HCT116 (cell line): ENCODE measurements around the gene HBP1. TPM values are rescaled to one million over a fixed set of nuclear protein-coding genes. Genes with fewer than 3 reads are reported as not detected.
A peak's percentile ranks its signal among the peaks of the same experiment; 100 is the strongest.

ENCODE experiments used
- ATAC-seq: fragments of 200-7000 bp; cut with Tn5 transposase; 2 replicates; pipeline ENCODE4 v1.9.1; 2020; ENCODE audit warnings: mild to moderate bottlenecking, moderate library complexity
- BruUV-seq: library from RNA; stranded (reverse); fragments of 400-500 nt; replicated peaks from 2 replicates; lab custom pipeline; 2021; lab: Mats Ljungman, UMichigan
- CTCF ChIA-PET: fragments of 300-600 bp; sonication (Branson Sonifier 250); formaldehyde crosslinking; loops from one replicate; lab custom pipeline; 2021; ENCODE audit warnings: antibody characterized with exemption; lab: Charles Lee
- POLR2A ChIA-PET: fragments of 300-600, 350-600 bp; sonication (Branson Sonifier 250); formaldehyde crosslinking; loops from one replicate; lab custom pipeline; 2021; ENCODE audit warnings: antibody characterized with exemption; lab: Charles Lee
- RAD21 ChIA-PET, 2 experiments: fragments of 300-600 bp; sonication (Branson Sonifier 250); formaldehyde crosslinking; loops; one replicate each; lab custom pipeline; 2023; ENCODE audit warnings: low total read pairs in 2 of 2; ENCODE audit not compliant: uncharacterized antibody in 2 of 2, unreplicated experiment in 2 of 2, low non-redundant PET in 1 of 2; lab: Charles Lee
- DNase-seq: peaks from one replicate; pipeline ENCODE4 v3.0.0-alpha.2; 2010; ENCODE audit warnings: low read depth, low spot score
- H2AFZ ChIP-seq: fragments of 200-600 bp; shearing (Covaris generic), sonication (generic); 2 replicates; pipeline ENCODE4 v1.6.1; 2017; ENCODE audit warnings: low read depth, mixed run types, mixed read lengths, antibody characterized with exemption, low read length; ENCODE audit not compliant: poor library complexity, severe bottlenecking
- H3K27ac ChIP-seq: 2 replicates; pipeline ENCODE4 v1.5.1; 2012; ENCODE audit warnings: low read depth, low read length
- H3K27me3 ChIP-seq: fragments of 200-600 bp; sonication (generic); 2 replicates; pipeline ENCODE4 v1.6.1; 2016; ENCODE audit warnings: mixed run types, low read length, mixed read lengths; ENCODE audit not compliant: insufficient read depth
- H3K36me3 ChIP-seq, 2 experiments: fragments of 200-500 bp in 1 of 2; fragments of 200-600 bp in 1 of 2; sonication (Bioruptor generic) in 1 of 2; sonication (generic) in 1 of 2; 2 replicates each; pipeline versions ENCODE4 v1.5.1 to v1.6.1; 2014 to 2016; ENCODE audit warnings: low read length in 2 of 2, inconsistent platforms in 1 of 2, mixed read lengths in 1 of 2, mixed run types in 1 of 2; ENCODE audit not compliant: insufficient read depth in 2 of 2, control insufficient read depth in 1 of 2
- H3K4me1 ChIP-seq, 2 experiments: fragments of 200-600 bp in 1 of 2; sonication (generic) in 1 of 2; 2 replicates each; pipeline versions ENCODE4 v1.5.1 to v1.6.1; 2012 to 2017; ENCODE audit warnings: low read length in 2 of 2, inconsistent platforms in 1 of 2, mild to moderate bottlenecking in 1 of 2, mixed read lengths in 1 of 2, mixed run types in 1 of 2, moderate library complexity in 1 of 2; ENCODE audit not compliant: insufficient read depth in 2 of 2, control insufficient read depth in 1 of 2
- H3K4me2 ChIP-seq: fragments of 200-600 bp; sonication (generic); 2 replicates; pipeline ENCODE4 v1.6.1; 2017; ENCODE audit warnings: mixed run types, low read length, mixed read lengths
- H3K4me3 ChIP-seq, 2 experiments: fragments of 200-600 bp in 1 of 2; sonication (generic) in 1 of 2; replicated peaks in 1 of 2; 2 replicates each; pipeline ENCODE4 v1.5.1; 2011 to 2016; ENCODE audit warnings: low read length in 2 of 2, control low read depth in 1 of 2, low read depth in 1 of 2, mild to moderate bottlenecking in 1 of 2, mixed read lengths in 1 of 2, mixed run types in 1 of 2
- H3K79me2 ChIP-seq: fragments of 200-600 bp; sonication (generic); 2 replicates; pipeline ENCODE4 v1.6.1; 2017; ENCODE audit warnings: mild to moderate bottlenecking, mixed run types, low read length, moderate library complexity, mixed read lengths; ENCODE audit not compliant: insufficient read depth
- H3K9ac ChIP-seq: fragments of 200-600 bp; sonication (generic); 2 replicates; pipeline ENCODE4 v1.6.1; 2016; ENCODE audit warnings: low read length, mixed read lengths
- H3K9me2 ChIP-seq: fragments of 200-600 bp; sonication (generic), shearing (Covaris generic); 2 replicates; pipeline ENCODE4 v1.6.1; 2017; ENCODE audit warnings: mixed run types, mild to moderate bottlenecking, moderate library complexity; ENCODE audit not compliant: insufficient read depth
- H3K9me3 ChIP-seq, 2 experiments: fragments of 200-500 bp in 1 of 2; fragments of 200-600 bp in 1 of 2; sonication (Bioruptor generic) in 1 of 2; sonication (generic) in 1 of 2; 2 replicates each; pipeline ENCODE4 v1.6.1; 2014 to 2017; ENCODE audit warnings: low read length in 2 of 2, mixed read lengths in 2 of 2, inconsistent platforms in 1 of 2, low read depth in 1 of 2, mild to moderate bottlenecking in 1 of 2, mixed run types in 1 of 2, moderate library complexity in 1 of 2; ENCODE audit not compliant: control insufficient read depth in 1 of 2, insufficient read depth in 1 of 2
- H4K20me1 ChIP-seq: fragments of 200-600 bp; sonication (generic), shearing (Covaris generic); 2 replicates; pipeline ENCODE4 v1.6.1; 2017; ENCODE audit warnings: mixed run types, mild to moderate bottlenecking, moderate library complexity; ENCODE audit not compliant: insufficient read depth
- ATF3 ChIP-seq: IDR thresholded peaks from 2 replicates; pipeline ENCODE4 v1.6.1; 2012
- CBX3 ChIP-seq: IDR thresholded peaks from 2 replicates; pipeline ENCODE4 v1.6.1; 2012; ENCODE audit warnings: low read depth
- CEBPB ChIP-seq: IDR thresholded peaks from 2 replicates; pipeline ENCODE4 v1.6.1; 2012; ENCODE audit warnings: low read depth
- CTCF ChIP-seq, 3 experiments: fragments of 200-600 bp in 1 of 3; sonication (generic) in 1 of 3; IDR thresholded peaks in 2 of 3; conservative IDR thresholded peaks in 1 of 3; 2 replicates each; pipeline ENCODE4 v1.5.1; 2012 to 2017; ENCODE audit warnings: low read depth in 2 of 3, low read length in 2 of 3, antibody characterized with exemption in 1 of 3, borderline replicate concordance in 1 of 3, control low read depth in 1 of 3, mild to moderate bottlenecking in 1 of 3, mixed read lengths in 1 of 3, mixed run types in 1 of 3, moderate library complexity in 1 of 3; ENCODE audit not compliant: insufficient read depth in 1 of 3
- EGR1 ChIP-seq: IDR thresholded peaks from 2 replicates; pipeline ENCODE4 v1.6.1; 2012; ENCODE audit warnings: low read depth
- EZH2phosphoT487 ChIP-seq: fragments of 200-600 bp; IDR thresholded peaks from 2 replicates; pipeline ENCODE4 v1.6.1; 2018; ENCODE audit warnings: antibody characterized with exemption, borderline replicate concordance
- FOSL1 ChIP-seq: IDR thresholded peaks from 2 replicates; pipeline ENCODE4 v1.6.1; 2012; ENCODE audit warnings: low read depth
- JUND ChIP-seq: IDR thresholded peaks from 2 replicates; pipeline ENCODE4 v1.6.1; 2012
- POLR2AphosphoS5 ChIP-seq: IDR thresholded peaks from 2 replicates; pipeline ENCODE4 v1.6.1; 2011; ENCODE audit warnings: mild to moderate bottlenecking, low read depth, low read length, moderate library complexity
- RAD21 ChIP-seq: IDR thresholded peaks from 2 replicates; pipeline ENCODE4 v1.6.1; 2012; ENCODE audit warnings: low read depth, mild to moderate bottlenecking
- SIN3A ChIP-seq: IDR thresholded peaks from 2 replicates; pipeline ENCODE4 v1.6.1; 2012; ENCODE audit warnings: low read depth
- SP1 ChIP-seq: IDR thresholded peaks from 2 replicates; pipeline ENCODE4 v1.6.1; 2012; ENCODE audit warnings: low read depth
- SRF ChIP-seq: IDR thresholded peaks from 2 replicates; pipeline ENCODE4 v1.6.1; 2012; ENCODE audit warnings: low read depth
- TCF7L2 ChIP-seq: IDR thresholded peaks from 2 replicates; pipeline ENCODE4 v1.7.0; 2011; ENCODE audit warnings: borderline replicate concordance, inconsistent platforms; ENCODE audit not compliant: insufficient read depth, insufficient read length; ENCODE audit errors: extremely low read depth
- YY1 ChIP-seq: IDR thresholded peaks from 2 replicates; pipeline ENCODE4 v1.6.1; 2011; ENCODE audit warnings: low read length, low read depth, moderate library complexity, mild to moderate bottlenecking; ENCODE audit not compliant: insufficient replicate concordance; ENCODE audit errors: extremely low read depth
- intact Hi-C: fragments of 100-400 bp; cut with micrococcal nuclease; formaldehyde crosslinking; loops from 2 replicates; pipeline ENCODE4 v1.10.0; 2022
- total RNA-seq: library from RNA; stranded (reverse); gene quantifications from one replicate; pipeline ENCODE4 v1.2.1, GENCODE V29; 2021; ENCODE audit not compliant: unreplicated experiment
- TF ChIP-seq, protein P1 (sequence below): IDR thresholded peaks from 2 replicates; pipeline ENCODE4 v1.6.1; 2012; ENCODE audit warnings: low read depth

The HBP1 gene
- total RNA-seq, 1 experiment from 2014 or later, result 24.3 TPM

- Histone ChIP-seq H3K79me2 (peaks cover 21% of the 10 kb centered on the region), H3K36me3 (peaks cover 0 to 19% of the 10 kb centered on the region in 2 experiments; a peak in 2 of 4 replicates), H3K4me3 (peak overlapping the region in 1 of 2 experiments; percentile 7; a peak in 2 of 4 replicates), H3K4me1 (peaks cover 28 to 30% of the 10 kb centered on the region in 2 experiments), H3K27ac (peak overlapping the region; percentile 81), H3K9ac (peak overlapping the region; percentile 25; the same call in 1 of the 2 replicates), H3K4me2 (peak overlapping the region; percentile 60), H3K9me3 (no peaks in the 10 kb centered on the region), H2AFZ (no peak overlapping the region), H4K20me1 (no peaks in the 10 kb centered on the region), H3K9me2 (no peaks in the 10 kb centered on the region), H3K27me3 (no peaks in the 10 kb centered on the region)
- TF ChIP-seq EGR1, result peak; percentile 84
- TF ChIP-seq POLR2AphosphoS5, result no peak
- TF ChIP-seq FOSL1, result peak; percentile 58; the same call in 1 of the 2 replicates
- no peak for TF ChIP-seq SIN3A
- TF ChIP-seq ATF3, result no peak
- TF ChIP-seq EZH2phosphoT487, result no peak
- no peak for TF ChIP-seq RAD21
- no peak for TF ChIP-seq YY1
- 0 out of 2 replicates have a peak, but pooled peaks have one; percentile 5 for TF ChIP-seq SP1
- no peak for TF ChIP-seq SRF
- TF ChIP-seq CEBPB, result no peak
- TF ChIP-seq JUND, result peak; percentile 70
- TF ChIP-seq CTCF (IDR thresholded peaks at IDR 0.05 in 2 of 3, conservative IDR thresholded peaks at IDR 0.05 in 1 of 3; ENCODE audit: borderline replicate concordance in 1 of 3, insufficient read depth in 1 of 3, low read depth in 2 of 3, low read length in 2 of 3), result no peak
- no peak for TF ChIP-seq TCF7L2
- peak; percentile 10; the same call in 1 of the 2 replicates for TF ChIP-seq CBX3
- TF ChIP-seq, protein P1, sequence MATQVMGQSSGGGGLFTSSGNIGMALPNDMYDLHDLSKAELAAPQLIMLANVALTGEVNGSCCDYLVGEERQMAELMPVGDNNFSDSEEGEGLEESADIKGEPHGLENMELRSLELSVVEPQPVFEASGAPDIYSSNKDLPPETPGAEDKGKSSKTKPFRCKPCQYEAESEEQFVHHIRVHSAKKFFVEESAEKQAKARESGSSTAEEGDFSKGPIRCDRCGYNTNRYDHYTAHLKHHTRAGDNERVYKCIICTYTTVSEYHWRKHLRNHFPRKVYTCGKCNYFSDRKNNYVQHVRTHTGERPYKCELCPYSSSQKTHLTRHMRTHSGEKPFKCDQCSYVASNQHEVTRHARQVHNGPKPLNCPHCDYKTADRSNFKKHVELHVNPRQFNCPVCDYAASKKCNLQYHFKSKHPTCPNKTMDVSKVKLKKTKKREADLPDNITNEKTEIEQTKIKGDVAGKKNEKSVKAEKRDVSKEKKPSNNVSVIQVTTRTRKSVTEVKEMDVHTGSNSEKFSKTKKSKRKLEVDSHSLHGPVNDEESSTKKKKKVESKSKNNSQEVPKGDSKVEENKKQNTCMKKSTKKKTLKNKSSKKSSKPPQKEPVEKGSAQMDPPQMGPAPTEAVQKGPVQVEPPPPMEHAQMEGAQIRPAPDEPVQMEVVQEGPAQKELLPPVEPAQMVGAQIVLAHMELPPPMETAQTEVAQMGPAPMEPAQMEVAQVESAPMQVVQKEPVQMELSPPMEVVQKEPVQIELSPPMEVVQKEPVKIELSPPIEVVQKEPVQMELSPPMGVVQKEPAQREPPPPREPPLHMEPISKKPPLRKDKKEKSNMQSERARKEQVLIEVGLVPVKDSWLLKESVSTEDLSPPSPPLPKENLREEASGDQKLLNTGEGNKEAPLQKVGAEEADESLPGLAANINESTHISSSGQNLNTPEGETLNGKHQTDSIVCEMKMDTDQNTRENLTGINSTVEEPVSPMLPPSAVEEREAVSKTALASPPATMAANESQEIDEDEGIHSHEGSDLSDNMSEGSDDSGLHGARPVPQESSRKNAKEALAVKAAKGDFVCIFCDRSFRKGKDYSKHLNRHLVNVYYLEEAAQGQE, result no peak
- no TSS peak for BruUV-seq
- peak; percentile 83 for ATAC-seq
- DNase-seq, result peak; percentile 51
- ChIA-PET POLR2A (interaction anchor here (1.0 to 1.8 kb wide), 2 partner anchors 10 to 12 kb away, joined by 3 to 11 read pairs; partner anchors contain the start of gene HBP1), CTCF (interaction anchor here (1.2 to 1.4 kb wide), 2 partner anchors 33 to 386 kb away, joined by 4 to 6 read pairs; no protein-coding TSS in a partner anchor), RAD21 (no interaction called here)
- intact Hi-C loops, result no loop called here
Measured at GRCh38 chr7:107179326-107180164, 10.7 kb downstream of the HBP1 start.
